Suprapubic skin (tissue), 4 donors: Measurements from ENCODE around the gene TAC4. TPM values are rescaled to one million over a fixed set of nuclear protein-coding genes. Genes with fewer than 3 reads are reported as not detected.

Source experiments
- DNase-seq, 2 donors: peaks; one replicate each; pipeline ENCODE4 v3.0.0-alpha.2; 2019; ENCODE audit warnings: low spot score in 2 of 2
- H3K27ac ChIP-seq: fragments of 200-600 bp; sonication (generic); one replicate; pipeline ENCODE4 v1.5.1; 2019
- H3K27me3 ChIP-seq: fragments of 200-600 bp; sonication (generic); one replicate; pipeline ENCODE4 v1.5.1; 2019
- H3K36me3 ChIP-seq: fragments of 200-600 bp; sonication (generic); one replicate; pipeline ENCODE4 v1.5.1; 2019
- H3K4me1 ChIP-seq: fragments of 200-600 bp; sonication (generic); one replicate; pipeline ENCODE4 v1.5.1; 2019
- H3K4me3 ChIP-seq: fragments of 200-600 bp; sonication (generic); one replicate; pipeline ENCODE4 v1.5.1; 2019; ENCODE audit warnings: mild to moderate bottlenecking
- H3K9me3 ChIP-seq: fragments of 200-600 bp; sonication (generic); one replicate; pipeline ENCODE4 v1.5.1; 2019
- CTCF ChIP-seq, 2 donors: fragments of 200-600 bp in 1 of 2; fragments of 450-650 bp in 1 of 2; sonication (generic) in 1 of 2; IDR thresholded peaks; one replicate each; pipeline ENCODE4 v1.5.1; 2016 to 2019; ENCODE audit warnings: antibody characterized with exemption in 2 of 2, mild to moderate bottlenecking in 1 of 2, moderate library complexity in 1 of 2
- EP300 ChIP-seq: sonication (generic); formaldehyde crosslinking; IDR thresholded peaks from one replicate; pipeline ENCODE4 v1.6.1; 2017; ENCODE audit warnings: antibody characterized with exemption
- POLR2A ChIP-seq, 2 donors: fragments of 450-650 bp; IDR thresholded peaks; one replicate each; pipeline ENCODE4 v1.6.1; 2017; ENCODE audit warnings: antibody characterized with exemption in 2 of 2, mild to moderate bottlenecking in 2 of 2, moderate library complexity in 2 of 2
- POLR2AphosphoS5 ChIP-seq, 3 donors: sonication (generic); formaldehyde crosslinking; IDR thresholded peaks; one replicate each; pipeline ENCODE4 v1.6.1; 2017; ENCODE audit warnings: antibody characterized with exemption in 3 of 3
- WGBS: methylation state at CpG from one replicate; pipeline ENCODE4 v1.1.5; 2018; 5-methylcytosine and 5-hydroxymethylcytosine counted together
- total RNA-seq, 4 donors: library from RNA; depleted of rRNA; stranded (reverse); fragments of >200 nt; gene quantifications; one replicate each; pipeline ENCODE4 v1.1.0, GENCODE V29; 2016

TAC4 gene
- total RNA-seq, 4 donors from 2014 or later, result not detected

DNA sequence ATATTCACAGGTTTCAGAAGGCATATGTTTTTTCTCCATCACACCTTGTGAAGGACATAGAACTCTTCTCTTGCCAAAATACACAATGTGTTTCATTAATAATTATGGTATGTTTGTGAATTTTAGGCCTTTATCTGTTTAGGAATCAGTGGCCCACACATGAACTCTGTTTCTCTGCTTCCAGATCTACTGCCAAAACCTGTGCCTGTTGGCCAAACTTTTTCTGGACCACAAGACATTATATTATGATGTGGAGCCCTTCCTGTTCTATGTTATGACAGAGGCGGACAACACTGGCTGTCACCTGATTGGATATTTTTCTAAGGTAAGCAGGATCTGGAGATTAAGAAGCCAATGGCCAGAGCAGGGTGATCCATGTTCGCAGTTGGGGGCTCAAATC, 26.4 kb downstream of the TAC4 start:
- H3K4me3 ChIP-seq, result no peak overlapping the region
- H3K36me3 ChIP-seq, result peaks cover 70% of the 10 kb centered on the region
- H3K27ac ChIP-seq, result no peak overlapping the region
- peaks cover 47% of the 10 kb centered on the region for H3K4me1 ChIP-seq
- H3K9me3 ChIP-seq, result no peaks in the 10 kb centered on the region
- no peaks in the 10 kb centered on the region for H3K27me3 ChIP-seq
- DNase-seq, result no peak
- WGBS, result 83% methylated on average over 2 of the region's 2 CpGs
- no peak for TF ChIP-seq POLR2A (IDR thresholded peaks at IDR 0.05)

GRCh38 chr17:49820773-49821172, 27.1 kb downstream of the TAC4 start:
- Histone ChIP-seq H3K27ac (no peak overlapping the region), H3K4me1 (peaks cover 54% of the 10 kb centered on the region)

GRCh38 chr17:49819651-49820050, 28.2 kb downstream of the TAC4 start:
- no peak overlapping the region for H3K27ac ChIP-seq
- peaks cover 54% of the 10 kb centered on the region for H3K36me3 ChIP-seq
- DNase-seq, result no peak
- no peaks in the 10 kb centered on the region for H3K9me3 ChIP-seq
- no peak overlapping the region for H3K4me3 ChIP-seq
- TF ChIP-seq POLR2AphosphoS5 (IDR thresholded peaks at IDR 0.05), result no peak
- no peak for TF ChIP-seq POLR2A (IDR thresholded peaks at IDR 0.05)
- no peak for TF ChIP-seq CTCF (IDR thresholded peaks at IDR 0.05)
- TF ChIP-seq EP300, result no peak
- H3K4me1 ChIP-seq, result peaks cover 65% of the 10 kb centered on the region
- 65% methylated on average over 2 of the region's 2 CpGs for WGBS
- H3K27me3 ChIP-seq, result no peaks in the 10 kb centered on the region

More at GRCh38 chr17:49820773-49821172, 27.1 kb downstream of the TAC4 start:
- DNase-seq, result no peak
- H3K9me3 ChIP-seq, result no peaks in the 10 kb centered on the region
- no peak overlapping the region for H3K4me3 ChIP-seq
- 29% methylated on average over 1 of the region's 1 CpG for WGBS
- no peaks in the 10 kb centered on the region for H3K27me3 ChIP-seq
- peaks cover 63% of the 10 kb centered on the region for H3K36me3 ChIP-seq
- TF ChIP-seq CTCF (IDR thresholded peaks at IDR 0.05) (no peak), POLR2A (IDR thresholded peaks at IDR 0.05) (no peak), POLR2AphosphoS5 (IDR thresholded peaks at IDR 0.05) (no peak), EP300 (no peak)

DNA sequence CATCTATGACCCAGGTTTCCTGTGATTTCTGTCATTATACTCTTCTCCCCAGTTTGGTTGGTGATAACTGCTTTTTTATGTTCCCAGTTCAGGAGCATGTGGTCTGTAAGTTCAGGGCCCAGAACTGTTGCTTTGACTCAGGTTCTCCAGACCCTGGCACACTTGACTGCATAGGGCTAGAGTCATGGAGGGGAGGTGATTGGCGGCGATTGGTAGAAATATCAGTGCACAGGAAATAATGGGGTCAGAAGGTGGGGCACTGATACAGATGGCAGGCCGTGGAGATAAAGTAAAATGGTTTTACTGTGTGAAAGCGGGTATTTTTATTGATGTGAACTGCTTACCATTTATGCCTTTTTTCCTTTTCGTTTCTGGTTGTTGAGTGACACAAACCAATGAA, 28.7 kb downstream of the TAC4 start:
- H3K4me3 ChIP-seq, result no peak overlapping the region
- no peak overlapping the region for H3K27ac ChIP-seq
- no peaks in the 10 kb centered on the region for H3K27me3 ChIP-seq
- WGBS, result 87% methylated on average over 5 of the region's 5 CpGs
- TF ChIP-seq POLR2AphosphoS5 (IDR thresholded peaks at IDR 0.05), result no peak
- TF ChIP-seq CTCF (IDR thresholded peaks at IDR 0.05), result no peak
- TF ChIP-seq EP300, result no peak
- TF ChIP-seq POLR2A (IDR thresholded peaks at IDR 0.05), result no peak
- no peak for DNase-seq
- H3K4me1 ChIP-seq, result peaks cover 70% of the 10 kb centered on the region
- no peaks in the 10 kb centered on the region for H3K9me3 ChIP-seq
- H3K36me3 ChIP-seq, result peaks cover 50% of the 10 kb centered on the region

DNA sequence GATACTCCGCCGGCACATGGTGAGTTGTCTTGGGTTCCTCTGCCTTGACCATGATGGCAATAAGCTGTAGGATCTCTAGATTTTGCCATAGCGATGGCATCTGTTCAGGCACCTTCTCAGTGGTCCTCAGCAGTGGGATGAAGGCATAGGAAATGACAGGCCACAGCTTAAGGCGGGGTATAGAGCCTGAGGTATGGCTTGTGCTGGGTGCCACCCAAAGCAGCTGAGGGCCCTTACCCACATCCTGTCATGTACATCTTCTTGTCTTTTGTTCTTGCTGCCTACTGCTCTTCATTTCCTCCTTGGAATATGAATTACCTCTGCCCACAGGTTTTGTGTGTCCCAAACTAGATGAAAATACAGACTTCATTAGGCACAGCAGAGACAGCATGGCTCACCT, 29.9 kb downstream of the TAC4 start:
- Histone ChIP-seq H3K4me3 (no peak overlapping the region), H3K9me3 (no peaks in the 10 kb centered on the region), H3K36me3 (peaks cover 49% of the 10 kb centered on the region), H3K27ac (no peak overlapping the region), H3K4me1 (peaks cover 68% of the 10 kb centered on the region), H3K27me3 (no peaks in the 10 kb centered on the region)
- DNase-seq, result no peak
- TF ChIP-seq CTCF (IDR thresholded peaks at IDR 0.05), result no peak
- no peak for TF ChIP-seq EP300
- no peak for TF ChIP-seq POLR2A (IDR thresholded peaks at IDR 0.05)
- TF ChIP-seq POLR2AphosphoS5 (IDR thresholded peaks at IDR 0.05), result no peak
- WGBS, result 95% methylated on average over 4 of the region's 4 CpGs

DNA sequence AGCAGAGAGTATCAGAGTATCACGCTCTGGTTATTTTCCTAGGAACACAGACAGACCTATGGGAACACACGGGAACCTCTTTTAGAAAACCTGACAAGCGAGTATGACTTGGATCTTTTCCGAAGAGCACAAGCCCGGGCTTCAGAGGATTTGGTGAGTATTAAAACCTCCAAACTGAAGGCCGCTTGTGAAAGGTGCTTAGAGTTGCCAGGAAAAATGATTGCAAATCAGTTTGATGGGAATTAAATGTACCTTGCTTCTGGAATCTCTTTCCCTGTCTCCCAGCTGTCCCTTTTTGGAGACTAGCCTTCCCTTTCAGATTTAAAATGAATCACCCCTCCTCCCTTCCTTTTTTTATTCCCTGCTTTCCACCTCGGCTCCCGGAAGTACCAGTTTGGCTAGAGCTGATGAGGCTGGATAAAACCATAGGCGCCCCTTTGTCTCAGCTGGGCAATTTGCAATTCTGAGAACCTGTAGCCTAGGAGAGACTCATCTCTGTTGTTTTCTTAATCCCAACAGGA, 32.0 kb downstream of the TAC4 start:
- Histone ChIP-seq H3K9me3 (no peaks in the 10 kb centered on the region), H3K27me3 (no peaks in the 10 kb centered on the region), H3K4me3 (no peak overlapping the region), H3K36me3 (peaks cover 51% of the 10 kb centered on the region), H3K4me1 (peaks cover 49% of the 10 kb centered on the region), H3K27ac (peak overlapping the region; percentile 71)
- no peak for TF ChIP-seq CTCF (IDR thresholded peaks at IDR 0.05)
- TF ChIP-seq EP300, result no peak
- TF ChIP-seq POLR2A (IDR thresholded peaks at IDR 0.05), result no peak
- no peak for TF ChIP-seq POLR2AphosphoS5 (IDR thresholded peaks at IDR 0.05)
- DNase-seq, result no peak
- 37% methylated on average over 9 of the region's 9 CpGs for whole genome bisulfite sequencing
